VCaP (cell line): ENCODE data around the gene MUS81.

Experiments
- H3K27ac ChIP-seq: fragments of 450-650 bp; 2 replicates; pipeline ENCODE4 v1.5.1; 2017
- TF ChIP-seq, protein P1 (sequence below): fragments of 450-650 bp; conservative IDR thresholded peaks from 2 replicates; pipeline ENCODE4 v1.5.1; 2017; ENCODE audit warnings: mild to moderate bottlenecking, moderate library complexity

Gene MUS81

DNA sequence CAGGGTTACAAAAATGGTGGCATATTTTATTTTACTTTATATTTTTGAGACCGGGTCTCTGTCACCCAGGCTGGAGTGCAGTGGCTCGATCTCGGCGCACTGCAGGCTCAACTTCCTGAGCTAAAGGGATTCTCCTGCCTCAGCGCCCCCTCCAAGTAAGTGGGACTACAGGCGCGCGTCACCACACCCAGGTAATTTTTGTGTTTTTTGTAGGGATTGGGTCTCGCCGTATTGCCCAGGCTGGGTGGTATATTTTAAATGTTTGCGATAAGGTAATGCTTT, 40.6 kb downstream of the MUS81 start:
- peak overlapping the region; percentile 33; the same call in 1 of the 2 replicates for H3K27ac ChIP-seq
- TF ChIP-seq, protein P1, sequence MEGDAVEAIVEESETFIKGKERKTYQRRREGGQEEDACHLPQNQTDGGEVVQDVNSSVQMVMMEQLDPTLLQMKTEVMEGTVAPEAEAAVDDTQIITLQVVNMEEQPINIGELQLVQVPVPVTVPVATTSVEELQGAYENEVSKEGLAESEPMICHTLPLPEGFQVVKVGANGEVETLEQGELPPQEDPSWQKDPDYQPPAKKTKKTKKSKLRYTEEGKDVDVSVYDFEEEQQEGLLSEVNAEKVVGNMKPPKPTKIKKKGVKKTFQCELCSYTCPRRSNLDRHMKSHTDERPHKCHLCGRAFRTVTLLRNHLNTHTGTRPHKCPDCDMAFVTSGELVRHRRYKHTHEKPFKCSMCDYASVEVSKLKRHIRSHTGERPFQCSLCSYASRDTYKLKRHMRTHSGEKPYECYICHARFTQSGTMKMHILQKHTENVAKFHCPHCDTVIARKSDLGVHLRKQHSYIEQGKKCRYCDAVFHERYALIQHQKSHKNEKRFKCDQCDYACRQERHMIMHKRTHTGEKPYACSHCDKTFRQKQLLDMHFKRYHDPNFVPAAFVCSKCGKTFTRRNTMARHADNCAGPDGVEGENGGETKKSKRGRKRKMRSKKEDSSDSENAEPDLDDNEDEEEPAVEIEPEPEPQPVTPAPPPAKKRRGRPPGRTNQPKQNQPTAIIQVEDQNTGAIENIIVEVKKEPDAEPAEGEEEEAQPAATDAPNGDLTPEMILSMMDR = no peak

DNA sequence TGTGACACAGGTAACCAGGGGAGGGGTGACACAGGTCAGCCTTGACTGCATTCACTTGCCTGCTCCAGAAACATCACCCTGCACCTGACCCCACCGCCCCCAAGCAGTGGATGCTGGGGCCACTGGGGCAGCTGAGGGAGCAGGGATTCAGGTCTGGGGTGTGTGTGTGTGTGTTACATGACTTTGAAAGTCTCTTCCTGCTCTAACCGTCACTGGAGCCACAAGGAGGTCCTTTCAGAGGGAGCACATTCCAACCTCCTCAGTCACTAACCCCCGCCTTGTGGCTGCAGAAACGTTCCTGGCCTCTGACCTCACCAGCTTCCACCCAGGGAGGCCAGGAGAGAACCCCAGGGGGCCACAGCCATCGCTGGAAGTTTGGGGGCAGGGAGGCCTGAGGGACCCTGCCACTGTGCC, 42.8 kb downstream of the MUS81 start:
- TF ChIP-seq, protein P1 = no peak
- H3K27ac ChIP-seq = no peak overlapping the region

DNA sequence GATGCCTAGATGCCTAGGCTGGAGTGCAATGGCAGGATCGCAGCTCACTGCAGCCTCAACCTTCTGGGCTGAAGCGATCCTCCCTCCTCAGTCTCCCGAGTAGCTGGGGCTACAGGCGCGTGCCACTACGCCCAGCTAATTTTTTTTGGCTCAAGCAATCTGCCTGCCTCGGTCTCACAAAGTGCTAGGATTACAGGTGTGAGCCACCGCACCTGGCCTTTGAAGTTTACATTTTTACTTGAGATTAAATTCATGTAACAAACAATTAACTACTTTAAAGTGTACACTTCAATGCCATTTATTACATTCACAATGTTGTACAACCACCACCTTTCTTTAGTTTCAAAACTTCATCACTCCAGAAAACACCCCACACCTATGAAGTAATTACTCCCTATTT, 43.5 kb downstream of the MUS81 start:
- H3K27ac ChIP-seq = no peak overlapping the region
- TF ChIP-seq, protein P1 = no peak

DNA sequence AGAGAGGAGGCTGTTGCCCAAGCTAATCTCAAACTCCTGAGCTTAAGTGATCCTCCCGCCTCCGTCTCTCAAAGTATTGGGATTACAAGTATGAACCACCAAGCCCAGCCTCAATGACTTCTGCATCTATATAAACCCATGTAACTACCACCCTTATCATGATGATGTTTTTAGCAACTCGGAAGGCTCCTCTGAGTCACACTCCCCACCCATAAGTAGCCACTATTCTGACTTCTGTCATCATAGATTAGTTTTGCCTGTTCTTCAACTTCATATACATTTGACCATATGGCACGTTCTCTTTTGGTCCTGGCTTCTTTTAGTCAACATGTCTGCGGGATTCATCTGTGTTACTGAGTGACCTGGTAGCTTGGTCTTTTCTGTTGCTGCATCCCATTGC, 46.4 kb downstream of the MUS81 start:
- H3K27ac ChIP-seq = no peak overlapping the region
- TF ChIP-seq, protein P1 = no peak

DNA sequence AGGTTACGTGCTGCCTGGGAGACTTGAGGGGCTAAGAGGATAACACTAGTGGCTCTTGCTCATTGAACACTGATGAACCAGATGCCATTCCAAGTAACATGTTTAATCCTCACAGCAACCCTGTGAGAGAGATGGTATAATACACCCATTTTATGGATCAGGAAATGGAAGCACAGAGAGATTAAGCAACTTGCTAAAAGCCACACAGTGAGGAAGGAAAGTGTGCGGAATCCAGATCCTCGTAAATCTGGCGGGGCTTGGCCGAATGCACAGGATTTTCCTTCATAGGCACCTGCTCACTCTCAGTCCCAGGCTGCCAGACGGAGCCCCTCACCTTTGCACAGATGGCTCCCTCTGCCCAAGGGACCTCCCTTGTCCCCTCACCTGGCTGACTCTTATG, 47.6 kb downstream of the MUS81 start:
- H3K27ac ChIP-seq = no peak overlapping the region
- TF ChIP-seq, protein P1 = no peak

DNA sequence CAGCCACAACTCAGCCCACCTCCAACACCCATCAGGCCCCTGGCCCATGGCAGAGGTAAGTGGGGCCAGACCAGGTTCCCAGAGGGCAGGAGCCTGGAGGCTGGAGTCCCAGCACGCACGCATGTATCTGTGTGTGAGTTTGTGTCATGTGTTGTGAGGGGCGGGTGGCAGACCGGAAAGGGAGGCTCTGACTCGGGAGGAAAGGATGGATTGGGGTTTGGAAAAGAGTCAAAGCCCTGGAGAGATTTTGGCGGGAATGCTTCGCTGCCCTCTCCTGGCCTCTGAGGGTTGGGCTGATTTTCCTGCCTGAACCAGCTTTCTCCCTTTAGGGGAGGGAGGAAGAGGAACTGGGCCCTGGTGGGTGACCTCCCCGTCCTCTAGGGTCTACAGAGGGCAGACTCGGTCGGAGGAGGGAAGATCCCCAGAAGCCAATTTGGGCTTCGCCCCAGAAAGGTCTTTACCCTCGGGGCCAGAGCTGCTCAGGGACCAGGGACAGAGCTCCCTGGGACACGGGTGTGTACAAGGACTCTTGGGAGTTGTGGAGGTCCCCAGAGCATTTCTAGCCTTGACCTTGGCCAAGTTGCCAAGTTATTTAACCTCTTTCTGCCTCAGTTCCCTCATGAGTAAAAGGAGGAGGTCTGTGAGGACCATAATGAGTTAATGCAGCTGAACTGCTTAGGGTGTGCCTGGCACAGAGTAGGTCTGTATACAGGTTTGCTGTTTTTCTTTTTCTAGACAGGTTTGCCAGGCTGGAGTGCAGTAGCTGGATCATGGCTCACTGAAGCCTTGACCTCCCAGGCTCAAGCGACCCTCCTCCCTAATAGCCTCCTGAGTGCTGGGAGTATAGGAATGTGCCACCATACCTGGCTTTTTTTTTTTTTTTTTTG, 51.7 kb downstream of the MUS81 start:
- TF ChIP-seq, protein P1 = peak; percentile 95
- H3K27ac ChIP-seq = peak overlapping the region; percentile 43; the same call in 1 of the 2 replicates

DNA sequence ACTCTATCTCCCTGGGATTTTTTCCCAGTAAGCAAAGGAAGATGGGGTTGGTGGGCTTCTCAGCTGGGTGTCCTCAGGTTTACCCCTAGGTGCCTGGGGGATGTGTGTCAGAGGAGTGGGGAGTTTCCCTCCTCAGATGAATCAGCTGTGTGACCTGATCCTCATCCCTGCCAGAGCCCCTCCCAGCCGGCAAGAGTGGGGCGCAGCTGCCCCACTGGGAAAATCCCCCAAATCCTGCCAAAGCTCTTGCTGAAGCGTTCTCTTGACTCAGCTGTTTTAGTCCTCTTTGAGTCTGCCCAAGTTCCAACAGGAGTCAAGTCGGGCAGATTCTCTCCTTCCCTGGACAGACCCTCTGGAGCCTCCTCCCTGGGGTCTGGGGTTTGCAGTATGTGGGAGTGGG, 52.6 kb downstream of the MUS81 start:
- H3K27ac ChIP-seq = no peak overlapping the region
- TF ChIP-seq, protein P1 = no peak
